ENCODE results near the gene AARS2. TPM values are rescaled to one million over a fixed set of nuclear protein-coding genes. Genes with fewer than 3 reads are reported as not detected.

The AARS2 gene
- total RNA-seq, 6 donors from 2014 or later: 11.1 to 23.0 (median 12.0) TPM

DNA sequence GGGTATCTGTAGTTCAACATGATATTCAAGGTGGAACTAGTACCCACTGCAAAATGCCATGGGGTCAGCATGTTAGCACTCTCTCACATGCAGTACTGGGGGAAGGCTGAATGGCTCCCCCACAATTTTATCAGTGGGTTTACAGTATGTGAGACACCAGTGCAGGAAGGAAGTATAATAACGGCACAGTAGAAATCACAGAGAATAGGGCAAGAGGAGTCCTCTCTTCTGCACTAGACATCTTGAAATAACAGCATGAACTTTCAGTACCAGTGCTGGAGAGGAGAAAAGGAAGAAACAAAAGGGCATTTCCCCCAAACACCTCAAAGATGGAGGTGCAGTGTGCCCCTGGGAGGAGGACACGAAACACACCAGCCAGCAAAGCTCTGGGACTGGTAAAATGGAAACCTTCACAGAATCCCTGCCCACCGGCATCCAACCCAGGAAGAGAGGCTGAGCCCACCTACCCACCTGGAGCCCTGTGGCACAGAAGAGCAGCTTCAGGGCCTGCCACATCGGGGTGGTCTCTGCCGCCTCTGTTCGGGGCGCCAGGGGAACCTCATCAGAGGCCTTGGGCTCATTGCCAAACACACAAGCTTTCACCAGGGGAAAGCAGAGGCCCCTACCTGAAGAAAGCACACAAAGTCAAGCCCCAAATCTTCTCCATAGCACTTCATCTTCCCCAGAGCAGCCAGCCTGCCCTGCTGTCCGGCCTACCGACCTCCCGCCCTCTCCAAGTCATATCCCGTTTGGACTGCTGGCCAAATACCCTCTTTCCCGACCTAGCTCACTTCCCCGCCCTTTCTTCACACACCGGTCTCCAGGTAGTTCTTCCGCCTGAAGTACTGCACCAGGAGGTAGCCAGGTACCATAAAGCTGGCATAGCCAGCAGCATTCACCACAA lies 57.0 kb downstream of the AARS2 start:
- peak in 1 of 2 donors; percentile 0 for ATAC-seq (ENCODE audit: low FRiP score in 2 of 2)
- H3K27me3 ChIP-seq: no peaks in the 10 kb centered on the region
- no peaks in the 10 kb centered on the region for H3K9me3 ChIP-seq
- DNase-seq: peak in 1 of 2 donors; percentile 41
- peak overlapping the region; percentile 45 to 98 (median 92) for H3K4me3 ChIP-seq
- H3K27ac ChIP-seq: peak overlapping the region; percentile 85 to 97 (median 89)
- H3K4me1 ChIP-seq: peaks cover 10 to 22% (median 17%) of the 10 kb centered on the region in 4 donors
- H3K36me3 ChIP-seq: peaks cover 32 to 69% (median 52%) of the 10 kb centered on the region in 4 donors
- no peak for TF ChIP-seq POLR2AphosphoS5 (IDR thresholded peaks at IDR 0.05)
- TF ChIP-seq POLR2A (IDR thresholded peaks at IDR 0.05): no peak
- TF ChIP-seq EP300 (IDR thresholded peaks at IDR 0.05): no peak
- TF ChIP-seq, protein P1, sequence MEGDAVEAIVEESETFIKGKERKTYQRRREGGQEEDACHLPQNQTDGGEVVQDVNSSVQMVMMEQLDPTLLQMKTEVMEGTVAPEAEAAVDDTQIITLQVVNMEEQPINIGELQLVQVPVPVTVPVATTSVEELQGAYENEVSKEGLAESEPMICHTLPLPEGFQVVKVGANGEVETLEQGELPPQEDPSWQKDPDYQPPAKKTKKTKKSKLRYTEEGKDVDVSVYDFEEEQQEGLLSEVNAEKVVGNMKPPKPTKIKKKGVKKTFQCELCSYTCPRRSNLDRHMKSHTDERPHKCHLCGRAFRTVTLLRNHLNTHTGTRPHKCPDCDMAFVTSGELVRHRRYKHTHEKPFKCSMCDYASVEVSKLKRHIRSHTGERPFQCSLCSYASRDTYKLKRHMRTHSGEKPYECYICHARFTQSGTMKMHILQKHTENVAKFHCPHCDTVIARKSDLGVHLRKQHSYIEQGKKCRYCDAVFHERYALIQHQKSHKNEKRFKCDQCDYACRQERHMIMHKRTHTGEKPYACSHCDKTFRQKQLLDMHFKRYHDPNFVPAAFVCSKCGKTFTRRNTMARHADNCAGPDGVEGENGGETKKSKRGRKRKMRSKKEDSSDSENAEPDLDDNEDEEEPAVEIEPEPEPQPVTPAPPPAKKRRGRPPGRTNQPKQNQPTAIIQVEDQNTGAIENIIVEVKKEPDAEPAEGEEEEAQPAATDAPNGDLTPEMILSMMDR (IDR thresholded peaks at IDR 0.05): no peak
- 16 to 18% methylated on average over 11 to 15 of the region's 15 CpGs for WGBS, 2 donors

DNA sequence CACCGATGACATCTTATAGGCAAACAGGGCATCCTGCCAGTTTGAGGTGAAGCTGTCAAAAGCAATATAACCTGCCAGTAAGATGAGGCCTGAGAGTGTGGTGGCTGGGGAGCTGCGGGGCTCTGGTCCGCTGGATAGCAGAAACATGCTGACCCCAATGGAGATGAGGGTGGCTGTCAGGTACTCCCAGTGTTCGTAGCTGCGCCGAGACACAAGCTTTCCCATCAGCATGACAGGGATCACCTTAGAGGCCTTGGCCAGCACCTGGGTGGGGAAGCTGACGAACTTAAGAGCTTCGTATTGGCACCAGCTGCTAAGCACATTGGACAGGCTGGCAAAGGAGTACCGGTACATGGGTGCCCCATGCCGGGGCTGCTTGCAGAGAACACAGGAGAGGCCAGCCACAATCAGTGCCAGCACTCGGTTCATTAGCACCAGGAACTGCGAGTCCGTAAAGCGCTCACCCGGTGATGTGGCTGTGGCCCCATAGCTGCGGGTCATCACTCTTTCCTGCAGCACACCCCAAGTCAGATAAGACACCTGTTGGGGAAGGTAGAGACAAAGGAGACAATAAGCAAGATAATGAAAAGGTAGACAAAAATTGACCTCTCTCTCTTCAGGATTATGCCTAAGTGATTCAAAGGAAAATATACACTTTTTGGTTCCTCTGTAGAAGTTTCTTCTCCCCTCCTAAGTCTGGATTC lies 57.9 kb downstream of the AARS2 start:
- TF ChIP-seq POLR2A (IDR thresholded peaks at IDR 0.05) (peak in 1 of 4 donors; percentile 12), POLR2AphosphoS5 (IDR thresholded peaks at IDR 0.05) (no peak)
- H3K27ac ChIP-seq: peak overlapping the region in 1 of 4 donors; percentile 85
- 76 to 78% methylated on average over 10 to 14 of the region's 16 CpGs for WGBS, 2 donors
- H3K4me3 ChIP-seq: peak overlapping the region in 1 of 4 donors; percentile 96
- H3K36me3 ChIP-seq: peaks cover 40 to 75% (median 59%) of the 10 kb centered on the region in 4 donors
- ATAC-seq (ENCODE audit: low FRiP score in 2 of 2): no peak
- DNase-seq: peak in 1 of 2 donors; percentile 24
- H3K4me1 ChIP-seq: peaks cover 12 to 22% (median 17%) of the 10 kb centered on the region in 4 donors
- no peaks in the 10 kb centered on the region for H3K9me3 ChIP-seq
- H3K27me3 ChIP-seq: no peaks in the 10 kb centered on the region

DNA sequence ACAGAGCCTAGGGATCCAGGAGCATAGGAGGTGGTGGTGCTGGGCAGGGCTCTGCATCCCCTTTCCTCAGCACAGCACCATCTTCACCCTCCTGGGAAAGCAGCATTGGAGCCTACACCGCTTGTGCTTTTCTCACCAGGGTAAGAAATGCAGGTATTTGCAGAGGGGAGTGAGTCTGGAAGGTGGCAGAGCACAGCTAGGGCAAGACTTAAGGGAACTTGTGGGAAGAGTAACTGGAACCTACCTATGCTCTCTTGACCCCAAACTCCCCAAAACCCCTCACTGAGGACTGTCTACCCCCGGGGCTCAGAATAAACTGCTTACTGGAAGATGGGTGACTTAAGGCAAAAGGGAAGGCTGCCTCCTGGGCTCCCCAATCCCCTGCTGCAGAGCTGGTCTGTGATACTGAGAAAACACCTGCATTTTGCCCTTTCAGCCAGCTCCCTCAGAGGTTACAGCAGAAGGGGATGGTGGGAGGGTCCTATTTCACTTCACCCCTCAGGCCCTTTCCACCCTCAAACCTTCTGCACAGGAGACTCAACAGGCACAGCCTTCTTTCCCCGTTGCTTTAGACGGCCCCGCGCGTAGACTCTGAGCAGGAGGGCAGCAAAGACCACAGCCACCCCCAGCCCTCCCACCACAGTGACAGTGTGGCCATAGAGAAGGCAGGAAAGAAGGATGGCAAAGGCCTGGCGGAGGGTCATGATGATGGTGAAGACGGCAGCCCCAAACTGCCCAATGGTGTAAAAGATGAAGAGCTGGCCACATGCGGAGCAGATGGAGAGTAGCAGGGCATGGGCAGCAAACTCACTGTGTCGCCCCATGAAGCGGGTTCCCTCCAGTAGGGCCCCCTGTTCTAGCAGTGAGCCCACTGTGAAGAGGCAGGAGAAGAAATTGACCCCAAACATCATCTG lies 58.7 kb downstream of the AARS2 start:
- Histone ChIP-seq H3K9me3 (no peaks in the 10 kb centered on the region), H3K4me3 (no peak overlapping the region), H3K4me1 (peaks cover 12 to 26% (median 18%) of the 10 kb centered on the region in 4 donors), H3K27me3 (no peaks in the 10 kb centered on the region), H3K36me3 (peaks cover 48 to 75% (median 59%) of the 10 kb centered on the region in 4 donors), H3K27ac (no peak overlapping the region)
- TF ChIP-seq POLR2A (IDR thresholded peaks at IDR 0.05) (no peak), POLR2AphosphoS5 (IDR thresholded peaks at IDR 0.05) (no peak), EP300 (IDR thresholded peaks at IDR 0.05) (no peak)
- TF ChIP-seq, protein P1 (IDR thresholded peaks at IDR 0.05): no peak
- 78 to 81% methylated on average over 11 to 12 of the region's 12 CpGs for WGBS, 2 donors
- DNase-seq (no peak), ATAC-seq (ENCODE audit: low FRiP score in 2 of 2) (no peak)

DNA sequence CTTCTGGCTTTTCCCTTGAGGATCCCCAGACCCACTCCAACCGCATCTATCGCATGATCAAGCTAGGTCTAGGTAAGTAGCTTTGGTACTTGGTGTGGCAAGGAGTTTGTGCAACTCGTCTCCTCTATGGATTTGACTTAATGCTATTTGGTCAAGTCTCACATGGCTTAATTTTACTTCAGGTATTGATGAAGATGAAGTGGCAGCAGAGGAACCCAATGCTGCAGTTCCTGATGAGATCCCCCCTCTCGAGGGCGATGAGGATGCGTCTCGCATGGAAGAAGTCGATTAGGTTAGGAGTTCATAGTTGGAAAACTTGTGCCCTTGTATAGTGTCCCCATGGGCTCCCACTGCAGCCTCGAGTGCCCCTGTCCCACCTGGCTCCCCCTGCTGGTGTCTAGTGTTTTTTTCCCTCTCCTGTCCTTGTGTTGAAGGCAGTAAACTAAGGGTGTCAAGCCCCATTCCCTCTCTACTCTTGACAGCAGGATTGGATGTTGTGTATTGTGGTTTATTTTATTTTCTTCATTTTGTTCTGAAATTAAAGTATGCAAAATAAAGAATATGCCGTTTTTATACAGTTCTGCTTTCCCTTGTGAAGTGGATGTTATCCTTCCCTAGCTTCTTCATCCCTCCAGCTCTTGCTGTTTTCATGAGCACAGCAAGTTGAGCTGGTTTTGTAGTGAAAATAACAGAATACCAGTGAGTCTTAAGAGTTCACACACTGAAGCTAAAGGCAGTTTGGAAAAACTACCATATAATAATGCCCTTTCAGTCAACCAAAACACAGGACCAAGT lies 59.6 kb downstream of the AARS2 start:
- H3K36me3 ChIP-seq: peaks cover 52 to 75% (median 66%) of the 10 kb centered on the region in 4 donors
- WGBS, 2 donors: 71 to 82% methylated on average over 10 of the region's 10 CpGs
- no peak for DNase-seq
- peaks cover 20 to 35% (median 27%) of the 10 kb centered on the region in 4 donors for H3K4me1 ChIP-seq
- H3K4me3 ChIP-seq: no peak overlapping the region
- no peaks in the 10 kb centered on the region for H3K9me3 ChIP-seq
- H3K27ac ChIP-seq: no peak overlapping the region
- no peak for ATAC-seq (ENCODE audit: low FRiP score in 2 of 2)
- TF ChIP-seq POLR2A (IDR thresholded peaks at IDR 0.05): no peak
- TF ChIP-seq, protein P1 (IDR thresholded peaks at IDR 0.05): peak in 2 of 6 experiments; percentile 11 to 16
- no peaks in the 10 kb centered on the region for H3K27me3 ChIP-seq

Measured in upper lobe of left lung (tissue), 6 donors.